HG03439 (cell line): ENCODE results near the gene CLASP1.
A peak's percentile ranks its signal among the peaks of the same experiment; 100 is the strongest.

Experiments
- ATAC-seq: cut with Tn5 transposase; IDR thresholded peaks from one replicate; pipeline ENCODE4 v1.9.1; 2021; ENCODE audit warnings: mild to moderate bottlenecking, moderate library complexity; ENCODE audit not compliant: unreplicated experiment

The CLASP1 gene

DNA sequence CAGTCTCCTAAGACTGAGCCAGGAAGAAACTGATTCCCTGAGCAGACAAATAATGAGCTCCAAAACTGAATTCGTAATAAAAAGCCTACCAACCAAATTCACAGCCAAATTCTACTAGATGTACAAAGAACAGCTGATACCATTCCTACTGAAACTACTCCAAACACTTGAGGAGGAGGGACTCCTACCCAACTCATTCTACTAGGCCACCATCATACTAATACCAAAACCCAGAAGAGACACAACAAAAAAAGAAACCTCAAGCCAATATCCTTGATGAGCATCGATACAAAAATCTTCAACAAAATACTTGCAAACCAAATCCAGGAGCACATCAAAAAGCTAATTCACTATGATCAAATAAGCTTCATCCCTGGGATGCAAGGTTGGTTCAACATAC, 98.6 kb downstream of the CLASP1 start:
- no peak for ATAC-seq

DNA sequence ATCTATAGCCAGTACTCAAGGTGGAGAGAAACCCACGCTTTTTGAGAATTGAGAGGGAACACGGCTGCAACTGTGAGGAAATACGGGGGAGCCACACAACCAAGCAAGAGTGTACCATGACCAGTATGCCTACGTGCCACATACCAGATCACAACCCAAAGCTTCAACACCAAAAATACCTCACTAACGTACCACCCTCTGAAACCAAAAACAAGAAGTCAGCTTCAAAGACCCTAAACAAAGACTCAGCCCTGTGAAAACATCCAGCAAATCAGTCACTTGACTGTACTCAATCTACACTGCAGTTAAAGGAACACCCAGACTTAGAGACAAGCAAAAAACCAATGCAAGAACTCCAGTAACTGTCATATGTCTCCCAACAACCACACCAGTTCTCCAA, 101.6 kb downstream of the CLASP1 start:
- no peak for ATAC-seq

DNA sequence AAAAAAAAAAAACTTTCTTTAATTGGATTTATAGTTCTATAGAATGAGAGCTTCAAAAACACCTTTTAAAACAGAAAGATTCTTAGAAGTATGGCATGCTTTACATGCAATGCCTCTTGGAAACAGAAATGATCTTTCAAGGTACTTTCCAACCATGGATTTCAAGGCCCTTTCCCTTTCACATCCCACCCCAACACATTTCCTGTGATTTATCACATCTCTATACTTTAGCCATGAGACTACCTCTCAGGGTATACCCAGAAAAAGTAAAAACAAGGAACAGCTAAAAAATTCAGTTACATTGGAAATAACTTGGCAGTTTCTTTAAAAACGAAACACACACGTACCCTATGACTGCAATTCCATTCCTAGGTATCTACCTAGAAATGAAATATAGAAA, 103.3 kb downstream of the CLASP1 start:
- no peak for ATAC-seq

DNA sequence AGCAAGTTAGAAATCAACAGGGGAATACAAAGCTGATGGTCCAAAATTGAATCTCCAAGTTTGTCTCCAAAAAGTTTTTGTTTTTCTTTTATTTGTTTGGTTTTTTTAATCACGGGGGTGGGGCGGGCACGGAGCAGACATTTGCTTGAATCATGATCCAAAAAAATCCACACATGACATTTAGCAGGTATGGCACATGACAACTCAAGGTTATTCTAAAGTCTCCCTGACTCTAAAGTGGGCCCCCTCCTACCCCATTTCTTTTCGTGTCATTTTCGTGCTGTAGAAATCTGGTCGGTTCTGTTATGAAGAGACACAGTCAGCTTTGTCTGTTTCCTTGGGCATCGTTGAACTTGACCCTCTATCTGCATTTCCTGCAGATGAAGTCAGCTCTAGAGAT, 104.0 kb downstream of the CLASP1 start:
- ATAC-seq, result no peak

DNA sequence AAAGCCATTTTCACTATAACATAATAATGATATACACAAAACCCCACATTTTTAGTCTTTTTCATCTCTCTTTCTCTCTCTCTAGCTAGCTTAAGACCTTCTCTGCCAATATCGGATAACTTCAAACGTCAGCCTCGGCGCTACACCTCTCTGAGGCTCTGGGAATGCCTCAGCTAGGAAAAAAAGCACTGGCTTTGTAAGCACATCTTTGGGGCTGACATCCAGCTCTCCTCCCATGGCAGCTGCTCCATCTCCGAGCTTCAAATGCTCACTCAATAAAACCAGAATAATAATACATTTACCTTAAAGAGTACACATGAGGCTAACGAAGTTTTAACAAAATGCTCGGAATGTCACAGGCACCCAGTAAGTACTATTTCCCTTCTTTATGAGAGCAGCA, 107.8 kb downstream of the CLASP1 start:
- ATAC-seq, result no peak

DNA sequence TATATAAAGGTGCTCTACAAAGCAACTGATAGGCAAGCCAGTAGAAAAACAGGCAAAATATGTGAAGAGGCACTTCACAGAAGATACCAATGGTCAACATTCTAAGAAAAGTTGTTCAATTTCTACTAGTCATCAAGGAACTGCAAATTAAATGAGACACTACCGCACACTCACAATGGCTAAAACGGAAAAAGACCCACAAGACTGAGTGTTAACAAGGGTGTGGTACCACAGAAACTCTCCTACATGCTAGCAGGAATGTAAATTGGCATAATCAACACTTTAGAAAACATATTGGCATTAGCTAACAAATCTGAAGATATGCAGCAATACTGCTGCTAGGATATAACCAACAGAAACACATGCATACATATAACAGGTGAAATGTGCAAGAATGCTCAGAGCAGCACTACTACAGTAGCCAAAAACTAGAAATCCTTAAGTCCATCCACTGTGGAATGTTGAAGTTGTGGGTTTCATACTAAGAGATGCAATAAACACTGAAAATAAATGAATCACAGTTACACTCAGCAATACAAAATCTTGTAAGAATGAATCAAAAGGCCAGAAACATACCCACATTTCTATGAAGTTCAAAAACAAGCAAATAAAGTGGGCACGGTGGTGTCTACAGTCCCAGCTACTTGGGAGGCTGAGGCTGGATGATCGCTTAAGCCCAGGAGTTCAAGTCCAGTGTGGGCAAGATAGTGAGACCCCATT, 109.4 kb downstream of the CLASP1 start:
- no peak for ATAC-seq

DNA sequence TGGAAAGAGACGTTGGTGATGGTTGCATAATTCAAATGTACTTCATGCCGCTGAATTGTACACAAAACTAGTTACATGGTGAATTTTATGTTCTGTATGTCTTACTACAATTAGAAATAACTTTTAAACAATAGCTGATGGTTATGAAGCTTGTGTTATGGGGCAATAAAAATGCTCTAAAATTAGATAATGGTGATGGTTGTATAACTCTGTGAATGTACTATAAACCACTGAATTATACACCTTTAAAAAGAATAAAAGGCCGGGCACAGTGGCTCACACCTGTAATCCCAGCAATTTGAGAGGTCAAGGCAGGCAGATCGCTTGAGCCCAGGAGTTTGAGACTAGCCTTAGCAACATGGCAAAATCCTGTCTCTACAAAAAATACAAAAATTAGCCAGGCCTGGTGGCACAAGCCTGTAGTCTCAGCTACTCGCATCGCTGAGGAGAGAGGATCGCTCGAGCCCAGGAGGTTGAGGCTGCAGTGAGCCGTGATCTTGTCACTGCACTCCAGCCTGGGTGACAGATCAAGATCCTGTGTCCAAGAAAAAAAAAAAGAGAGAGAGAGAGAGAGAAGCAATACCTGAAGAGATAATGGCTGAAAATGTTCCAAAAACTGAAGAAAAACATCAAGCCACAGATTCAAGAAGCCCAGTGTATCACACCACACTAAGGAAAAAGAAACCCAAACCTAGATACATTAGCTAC, 112.3 kb downstream of the CLASP1 start:
- ATAC-seq, result no peak

DNA sequence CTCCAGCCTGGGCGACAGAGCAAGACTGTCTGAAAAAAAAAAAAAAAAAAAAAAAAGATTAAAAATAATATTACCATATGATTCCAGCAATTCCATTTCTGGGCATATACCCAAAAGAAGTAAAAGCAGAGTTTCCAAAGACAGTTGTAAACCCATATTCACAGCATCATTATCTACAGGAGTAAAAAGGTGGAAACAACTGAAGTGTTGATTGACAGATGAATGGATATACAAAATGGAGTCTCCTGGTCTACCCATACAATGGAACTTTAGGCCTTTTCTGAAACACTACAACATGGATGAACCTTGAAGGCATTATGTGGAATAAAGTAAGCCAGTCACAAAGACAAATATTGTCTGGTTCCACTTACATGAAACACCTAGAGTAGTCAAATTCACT, 112.9 kb downstream of the CLASP1 start:
- no peak for ATAC-seq

DNA sequence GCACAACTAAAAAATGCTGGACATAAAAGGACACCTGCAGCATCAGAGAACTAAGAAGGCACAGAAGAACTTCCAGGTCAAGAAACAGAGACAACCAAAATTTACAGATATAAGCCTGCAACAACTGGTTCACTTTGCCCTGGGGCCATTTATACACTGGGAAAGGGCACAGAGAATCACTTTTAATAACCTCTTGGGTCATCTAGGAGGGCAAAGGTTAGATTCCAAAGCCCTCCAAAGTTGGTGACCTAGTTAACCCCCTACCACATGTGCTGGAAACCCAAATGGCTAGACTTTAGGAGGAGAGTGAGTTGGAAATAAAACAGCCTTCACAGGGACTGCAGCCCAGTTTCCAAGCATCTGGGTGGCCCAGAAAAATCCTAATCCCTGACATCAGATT, 115.3 kb downstream of the CLASP1 start:
- no peak for ATAC-seq

DNA sequence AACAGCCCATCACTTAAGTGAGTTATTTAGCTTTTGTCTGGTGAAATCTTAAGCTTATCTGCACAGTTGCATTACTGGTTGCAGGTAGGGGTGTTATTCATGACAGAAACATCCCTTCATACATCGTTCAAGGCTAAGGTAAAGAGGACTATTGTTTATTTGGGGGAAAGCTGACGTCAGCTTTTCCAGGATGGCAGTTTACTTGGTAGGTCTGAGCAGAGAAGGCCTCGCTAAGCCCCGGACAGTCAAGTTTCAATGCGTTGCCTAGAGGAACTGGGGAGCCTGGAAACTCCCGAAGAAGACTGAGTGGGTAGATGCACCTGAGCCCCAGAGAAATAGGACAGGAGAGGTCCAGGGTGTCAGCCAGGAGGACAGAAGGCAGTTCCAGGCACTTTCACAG, 116.4 kb downstream of the CLASP1 start:
- no peak for ATAC-seq

DNA sequence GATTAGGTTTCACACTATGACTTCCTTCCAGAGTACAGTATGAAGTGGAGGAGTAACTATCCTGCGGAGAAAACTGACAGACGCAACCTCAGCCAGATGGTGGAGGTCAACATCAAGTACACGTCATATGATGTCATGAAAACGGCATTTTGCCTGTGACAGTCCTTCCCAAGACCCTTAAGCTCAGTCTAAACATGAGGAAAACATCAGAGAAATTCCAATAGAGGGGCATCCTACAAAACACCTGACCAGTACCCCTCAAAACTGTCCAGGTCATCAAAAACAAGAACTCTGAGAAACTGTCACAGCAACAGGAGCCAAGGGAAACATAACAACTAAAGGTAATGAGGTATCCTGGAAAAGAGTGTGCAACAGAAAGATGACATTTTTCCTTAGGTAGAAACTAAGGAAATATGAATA, 116.9 kb downstream of the CLASP1 start:
- no peak for ATAC-seq

DNA sequence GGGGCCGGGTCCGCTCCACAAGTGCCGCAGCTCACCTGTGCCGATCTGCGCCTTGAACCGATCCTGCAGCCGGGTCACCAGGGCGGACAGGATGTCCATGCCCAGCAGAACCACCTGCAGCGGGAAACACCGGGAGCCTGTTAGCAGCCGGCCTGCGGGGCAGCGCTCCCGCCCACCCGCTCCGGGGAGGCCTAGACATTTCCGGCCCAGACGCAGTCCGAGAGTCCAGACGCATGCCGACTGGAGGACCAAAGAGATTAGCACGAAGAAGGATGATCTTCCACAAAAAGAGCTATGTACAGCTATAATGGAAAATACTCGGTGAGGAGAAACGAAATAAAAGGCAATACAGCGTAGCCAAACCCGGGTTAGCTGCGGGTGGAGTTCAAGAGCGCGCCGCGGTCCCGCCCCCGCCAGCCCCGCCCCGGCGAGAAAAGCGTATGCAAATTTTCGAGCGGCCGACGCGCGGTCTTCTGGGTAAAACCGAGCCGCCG, 119.0 kb downstream of the CLASP1 start:
- ATAC-seq, result peak; percentile 60

DNA sequence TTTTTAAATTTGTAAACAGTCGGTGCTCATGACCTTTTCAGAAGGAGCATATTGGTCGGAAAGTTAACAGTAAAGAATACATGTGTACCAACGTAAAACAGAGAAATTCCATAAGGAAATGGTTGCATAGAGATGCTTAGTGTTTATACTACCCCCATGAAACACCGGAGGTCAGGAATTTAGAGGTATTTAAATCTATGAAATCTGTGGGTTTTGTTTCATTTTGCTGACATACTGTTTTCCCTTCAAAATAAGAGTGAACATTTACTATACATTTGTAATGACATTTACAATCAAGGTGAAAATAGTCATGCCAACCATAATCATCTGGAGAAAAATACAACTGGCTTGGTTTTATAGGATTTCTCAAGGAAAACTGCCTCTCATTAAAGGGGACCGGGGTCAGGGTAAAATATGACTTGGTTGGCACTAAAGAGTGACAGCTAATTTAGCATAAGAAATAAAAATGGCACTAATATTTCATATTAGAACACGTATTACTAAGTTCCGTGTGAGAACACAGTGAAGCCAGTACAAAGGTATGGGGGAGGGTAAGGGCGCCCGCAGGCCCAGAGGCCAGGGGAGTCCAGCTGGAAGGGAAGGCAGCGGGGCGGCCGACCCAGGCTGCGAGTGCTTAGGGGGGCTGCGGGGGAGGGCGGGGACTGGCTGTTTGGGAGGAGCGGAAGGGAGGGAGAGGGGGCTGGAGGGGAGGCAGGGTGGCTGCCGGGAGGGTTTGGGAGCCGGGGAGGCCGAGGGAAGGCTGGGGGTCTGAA, 119.6 kb downstream of the CLASP1 start:
- peak; percentile 14 for ATAC-seq

DNA sequence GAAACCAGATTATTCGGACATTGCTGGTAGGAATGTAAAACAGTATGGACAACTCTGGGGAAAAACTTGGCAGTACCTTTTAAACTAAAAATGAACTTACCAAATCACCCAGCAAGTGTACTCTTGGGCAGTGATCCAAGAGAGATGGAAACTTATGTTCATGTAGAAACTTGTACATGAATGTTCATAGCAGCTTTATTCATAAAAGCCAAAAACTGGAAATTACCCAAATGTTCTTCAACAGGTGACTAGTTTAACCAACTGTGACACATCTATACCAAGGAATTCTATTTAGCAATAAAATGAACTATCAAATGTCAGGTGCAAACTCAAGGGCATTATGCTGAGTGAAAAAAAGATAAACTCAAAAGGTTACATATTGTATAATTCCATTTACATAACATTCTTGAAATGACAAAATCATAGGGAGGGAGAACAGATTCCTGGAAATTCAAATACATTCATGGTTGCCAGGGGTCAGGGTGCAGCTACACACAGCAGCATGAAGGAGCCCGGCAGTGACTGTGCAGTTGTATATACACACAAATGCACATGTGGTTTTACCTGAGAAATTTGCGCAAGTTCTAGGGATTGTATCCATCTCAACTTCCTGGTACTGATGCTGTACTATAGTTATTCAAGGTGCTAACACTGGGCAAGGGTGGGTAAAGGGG, 122.1 kb downstream of the CLASP1 start:
- ATAC-seq, result no peak

DNA sequence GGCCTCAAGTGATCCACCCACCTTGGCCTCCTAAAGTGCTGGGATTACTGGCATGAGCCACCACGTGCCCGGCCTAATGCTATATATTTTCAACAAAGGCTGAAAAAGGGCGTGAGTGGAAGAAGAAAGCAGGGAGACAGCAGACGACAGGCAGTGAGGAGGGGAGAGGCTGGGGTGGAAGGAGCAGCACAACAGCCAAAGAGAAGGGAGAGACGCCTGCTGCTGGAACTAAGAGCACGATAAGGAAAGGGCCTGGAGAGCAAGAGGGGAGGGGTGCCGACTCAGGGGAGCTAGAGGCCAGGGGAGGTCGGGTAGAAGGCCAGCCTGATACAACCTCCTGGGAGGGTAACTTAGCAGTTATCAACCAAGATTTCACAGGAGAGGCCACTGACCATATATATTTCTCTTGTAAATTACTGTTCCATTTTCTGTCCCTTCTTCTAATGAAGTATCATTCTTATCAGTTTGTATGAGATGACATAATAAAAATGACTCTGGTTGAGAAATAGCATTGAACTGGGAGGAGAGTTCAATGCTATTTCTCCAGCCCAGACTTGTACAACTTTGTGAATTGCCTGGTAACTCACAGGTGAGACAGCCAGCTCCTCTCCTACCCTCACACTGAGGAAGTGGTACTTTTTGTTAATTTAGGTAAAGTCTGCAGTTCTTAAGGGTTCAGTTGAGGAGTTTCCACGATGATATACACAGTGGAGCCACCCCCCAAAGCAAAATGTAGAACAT, 124.4 kb downstream of the CLASP1 start:
- no peak for ATAC-seq

DNA sequence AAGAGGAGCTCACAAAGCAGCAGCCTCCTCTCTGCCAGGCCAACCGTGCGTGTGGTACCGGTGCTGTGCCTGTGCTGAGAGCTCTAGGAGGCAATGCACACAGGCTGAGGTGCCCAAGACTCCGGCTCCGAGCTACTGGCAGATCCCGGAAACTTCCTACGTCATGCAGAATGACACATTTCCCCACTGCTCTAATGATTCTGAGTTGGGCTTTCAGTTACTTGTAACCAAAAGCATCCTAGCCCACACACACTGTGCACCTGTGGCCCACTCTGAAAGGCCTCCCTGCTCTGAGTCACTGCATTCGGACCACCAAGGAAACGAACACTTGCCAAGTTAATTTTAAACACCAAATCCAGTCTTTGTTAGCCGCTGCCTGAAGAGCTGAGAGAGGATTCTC, 127.9 kb downstream of the CLASP1 start:
- ATAC-seq, result no peak

DNA sequence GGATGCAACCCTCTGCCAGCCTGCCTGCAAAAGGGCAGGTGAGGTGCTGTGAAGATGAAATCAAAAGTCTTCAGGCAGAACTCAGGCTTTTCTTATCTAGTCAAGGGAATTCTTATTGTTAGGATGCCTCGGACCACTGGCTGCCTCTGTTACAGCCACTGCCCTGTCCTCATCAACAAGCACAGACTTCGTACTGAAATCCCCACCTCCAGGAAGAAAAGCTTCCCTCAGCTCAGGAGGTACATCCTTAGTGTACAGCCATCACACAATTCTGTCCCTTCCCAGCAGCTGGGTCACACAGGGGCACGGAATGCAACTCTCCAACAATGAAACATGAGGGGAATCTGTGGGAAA, 128.6 kb downstream of the CLASP1 start:
- ATAC-seq, result no peak

DNA sequence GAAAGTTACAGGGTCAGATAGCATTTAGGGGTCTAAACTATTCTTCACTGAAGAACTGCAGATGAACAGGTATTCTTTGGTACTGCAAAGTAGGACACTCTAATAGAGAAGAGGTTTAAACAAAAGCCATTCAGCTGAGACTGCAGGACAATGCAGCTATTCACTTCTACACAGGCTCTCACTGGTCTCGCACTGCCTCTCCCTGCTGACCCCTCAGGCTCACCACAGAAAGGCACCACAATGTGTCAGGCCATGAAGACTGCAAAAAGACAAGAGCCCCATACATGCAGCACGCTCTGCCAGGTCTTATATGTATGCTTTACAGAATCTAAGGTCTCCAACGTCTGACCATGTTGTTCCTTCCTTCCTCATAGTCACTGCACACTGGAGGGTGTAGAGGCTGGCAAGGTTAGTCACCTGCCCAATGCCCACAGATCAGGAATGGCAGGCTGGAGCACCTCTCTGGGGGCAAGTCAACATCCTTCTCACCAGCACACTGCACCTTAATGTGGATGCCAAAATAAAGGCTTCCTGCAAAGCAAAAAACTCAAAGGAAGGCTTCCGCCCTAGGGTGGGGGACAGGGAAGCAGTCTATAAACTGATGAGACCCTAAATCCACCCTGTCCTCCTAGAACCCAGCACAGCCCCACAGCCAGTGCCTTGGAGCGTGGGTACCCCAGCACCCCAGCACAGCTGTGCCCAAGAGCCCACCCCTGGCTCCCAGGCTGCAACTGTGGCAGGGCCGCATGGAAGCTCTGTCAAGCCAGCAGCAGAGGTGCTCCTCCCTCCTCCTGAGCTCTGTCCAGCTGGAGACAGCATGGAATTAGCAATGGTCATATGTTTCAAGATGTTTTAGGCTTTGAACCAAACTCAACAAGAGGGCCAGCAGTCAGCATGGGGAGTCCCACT, 129.3 kb downstream of the CLASP1 start:
- no peak for ATAC-seq

DNA sequence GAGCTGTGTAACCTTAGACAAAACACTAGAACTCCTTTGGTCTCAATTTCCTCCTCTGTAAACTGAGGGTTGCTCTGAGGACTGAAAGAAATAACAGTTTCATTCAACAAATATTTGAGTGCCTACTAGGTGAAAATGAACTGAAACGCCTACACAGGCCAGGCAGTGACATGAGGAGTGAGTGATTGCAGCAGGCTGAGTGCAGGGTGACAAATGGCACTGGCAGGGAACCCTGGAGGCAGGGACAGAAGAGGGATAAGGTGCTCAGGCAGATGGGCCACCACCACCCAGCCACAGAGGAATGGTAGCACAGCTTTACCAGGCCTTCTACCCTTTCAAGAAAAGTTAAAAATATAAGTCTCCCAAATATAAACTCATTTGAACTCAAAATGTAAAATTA, 130.1 kb downstream of the CLASP1 start:
- ATAC-seq, result no peak
